ENCODE results near the gene USP32. TPM values are rescaled to one million over a fixed set of nuclear protein-coding genes. Genes with fewer than 3 reads are reported as not detected.

The USP32 gene
- total RNA-seq, 5 donors from 2014 or later (not counting 1 experiment from before 2014, with no cell fraction given): 30.0 to 34.5 (median 31.4) TPM

GRCh38 chr17:60353773-60354172 is 38.2 kb downstream of the USP32 start:
- no peak for ATAC-seq (replicated peaks in 1 of 4)
- Histone ChIP-seq H3K27me3 (replicated peaks in 1 of 2; ENCODE audit: control insufficient read depth in 2 of 2, extremely low read depth in 1 of 2, insufficient read depth in 2 of 2, low read length in 1 of 2) (no peaks in the 10 kb centered on the region), H3K4me3 (ENCODE audit: control insufficient read depth in 1 of 2, extremely low read depth in 1 of 2, low read length in 1 of 2) (no peak overlapping the region), H3K9me3 (no peaks in the 10 kb centered on the region), H3K36me3 (ENCODE audit: control insufficient read depth in 2 of 2, extremely low read depth in 1 of 2, insufficient read depth in 1 of 2, low read length in 1 of 2) (no peaks in the 10 kb centered on the region), H3K27ac (ENCODE audit: low read length) (no peak overlapping the region), H3K4me1 (ENCODE audit: control insufficient read depth in 1 of 2, extremely low read depth in 1 of 2, insufficient read depth in 2 of 2, low read length in 2 of 2) (peaks cover 0 to 8% of the 10 kb centered on the region in 2 experiments)
- no peaks in the 10 kb centered on the region for H3K27me3 Mint-ChIP-seq
- H3K27ac Mint-ChIP-seq: no peak overlapping the region
- WGBS (ENCODE audit: insufficient coverage): no CpG with 5 or more reads among the region's 4 CpGs
- CTCF ChIA-PET: no interaction called here
- peaks cover 12% of the 10 kb centered on the region for H3K36me3 Mint-ChIP-seq
- peaks cover 0 to 6% (median 0%) of the 10 kb centered on the region in 3 donors for H3K9me3 Mint-ChIP-seq
- POLR2A ChIA-PET: interaction anchor here in 1 of 2 donors (0.5 kb wide), 1 partner anchor 899 kb away, joined by 5 read pairs; no protein-coding TSS in a partner anchor
- no peak overlapping the region for H3K4me3 Mint-ChIP-seq
- DNase-seq: no peak
- H3K4me1 Mint-ChIP-seq: peaks cover 24 to 28% (median 27%) of the 10 kb centered on the region in 3 donors

DNA sequence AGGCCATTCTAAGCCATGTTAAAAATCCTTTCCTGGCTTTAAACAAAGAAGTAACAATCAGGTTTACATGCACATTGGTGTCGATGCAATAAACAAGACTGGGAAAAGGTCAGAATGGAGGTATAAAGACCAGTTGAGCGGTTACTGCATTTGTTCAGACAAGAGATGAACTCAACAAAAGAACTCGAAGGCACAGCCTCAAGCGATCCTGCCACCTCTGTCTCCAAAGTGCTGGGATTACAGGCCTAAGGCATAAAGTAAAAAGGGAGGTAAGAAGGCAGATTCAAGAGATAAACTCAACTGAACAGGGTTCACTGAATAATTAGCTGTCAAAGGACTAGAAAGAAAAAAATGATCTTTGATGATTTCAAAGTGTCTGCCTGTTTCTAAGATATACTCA is 39.4 kb downstream of the USP32 start:
- no peak for ATAC-seq (replicated peaks in 1 of 4)
- Histone ChIP-seq H3K27ac (ENCODE audit: low read length) (no peak overlapping the region), H3K36me3 (ENCODE audit: control insufficient read depth in 2 of 2, extremely low read depth in 1 of 2, insufficient read depth in 1 of 2, low read length in 1 of 2) (no peaks in the 10 kb centered on the region), H3K4me1 (ENCODE audit: control insufficient read depth in 1 of 2, extremely low read depth in 1 of 2, insufficient read depth in 2 of 2, low read length in 2 of 2) (peaks cover 0 to 8% of the 10 kb centered on the region in 2 experiments), H3K27me3 (replicated peaks in 1 of 2; ENCODE audit: control insufficient read depth in 2 of 2, extremely low read depth in 1 of 2, insufficient read depth in 2 of 2, low read length in 1 of 2) (no peaks in the 10 kb centered on the region), H3K4me3 (ENCODE audit: control insufficient read depth in 1 of 2, extremely low read depth in 1 of 2, low read length in 1 of 2) (no peak overlapping the region), H3K9me3 (no peaks in the 10 kb centered on the region)
- CTCF ChIA-PET: no interaction called here
- H3K9me3 Mint-ChIP-seq: peaks cover 0 to 6% (median 0%) of the 10 kb centered on the region in 3 donors
- H3K27me3 Mint-ChIP-seq: no peaks in the 10 kb centered on the region
- H3K36me3 Mint-ChIP-seq: peaks cover 12% of the 10 kb centered on the region
- peaks cover 26 to 28% (median 27%) of the 10 kb centered on the region in 3 donors for H3K4me1 Mint-ChIP-seq
- POLR2A ChIA-PET: interaction anchor here in 1 of 2 donors (0.6 kb wide), 1 partner anchor 67 kb away, joined by 6 read pairs; no protein-coding TSS in a partner anchor
- 100% methylated on average over 3 of the region's 4 CpGs for WGBS (ENCODE audit: insufficient coverage)
- no peak for DNase-seq
- H3K4me3 Mint-ChIP-seq: no peak overlapping the region
- H3K27ac Mint-ChIP-seq: no peak overlapping the region

DNA sequence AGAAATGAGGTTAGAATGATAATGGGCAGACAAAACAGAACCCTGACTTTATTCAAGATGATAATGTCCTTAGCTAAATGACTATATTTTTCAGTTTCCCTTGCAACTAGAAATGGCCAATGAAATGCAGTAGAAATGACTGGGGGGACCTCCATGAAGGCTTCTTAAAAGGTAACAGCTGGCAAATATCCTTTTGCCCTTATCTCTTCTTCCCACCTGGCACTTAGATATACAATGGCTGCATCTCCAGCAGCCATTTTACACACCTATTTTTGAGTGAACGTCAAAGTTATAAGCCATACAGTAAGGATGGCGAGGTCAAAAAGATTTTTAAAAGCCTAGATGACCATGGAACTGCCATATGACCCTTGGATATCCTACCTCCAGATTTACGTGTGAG is 39.9 kb downstream of the USP32 start:
- DNase-seq (no peak), ATAC-seq (replicated peaks in 1 of 4) (no peak)
- peaks cover 0 to 6% (median 0%) of the 10 kb centered on the region in 3 donors for H3K9me3 Mint-ChIP-seq
- H3K9me3 ChIP-seq: no peaks in the 10 kb centered on the region
- no peak overlapping the region for H3K27ac ChIP-seq (ENCODE audit: low read length)
- no peaks in the 10 kb centered on the region for H3K27me3 ChIP-seq (replicated peaks in 1 of 2; ENCODE audit: control insufficient read depth in 2 of 2, extremely low read depth in 1 of 2, insufficient read depth in 2 of 2, low read length in 1 of 2)
- ChIA-PET POLR2A (no interaction called here), CTCF (no interaction called here)
- no peak overlapping the region for H3K4me3 Mint-ChIP-seq
- no peak overlapping the region for H3K27ac Mint-ChIP-seq
- no peak overlapping the region for H3K4me3 ChIP-seq (ENCODE audit: control insufficient read depth in 1 of 2, extremely low read depth in 1 of 2, low read length in 1 of 2)
- peaks cover 25 to 28% (median 27%) of the 10 kb centered on the region in 3 donors for H3K4me1 Mint-ChIP-seq
- peaks cover 12% of the 10 kb centered on the region for H3K36me3 Mint-ChIP-seq
- no peaks in the 10 kb centered on the region for H3K27me3 Mint-ChIP-seq
- peaks cover 0 to 8% of the 10 kb centered on the region in 2 experiments for H3K4me1 ChIP-seq (ENCODE audit: control insufficient read depth in 1 of 2, extremely low read depth in 1 of 2, insufficient read depth in 2 of 2, low read length in 2 of 2)
- WGBS (ENCODE audit: insufficient coverage): no CpG with 5 or more reads among the region's 3 CpGs
- no peaks in the 10 kb centered on the region for H3K36me3 ChIP-seq (ENCODE audit: control insufficient read depth in 2 of 2, extremely low read depth in 1 of 2, insufficient read depth in 1 of 2, low read length in 1 of 2)

- WGBS (ENCODE audit: insufficient coverage): 100% methylated on average over 3 of the region's 11 CpGs
- Histone ChIP-seq H3K4me3 (ENCODE audit: control insufficient read depth in 1 of 2, extremely low read depth in 1 of 2, low read length in 1 of 2) (no peak overlapping the region), H3K27me3 (replicated peaks in 1 of 2; ENCODE audit: control insufficient read depth in 2 of 2, extremely low read depth in 1 of 2, insufficient read depth in 2 of 2, low read length in 1 of 2) (no peaks in the 10 kb centered on the region), H3K27ac (ENCODE audit: low read length) (no peak overlapping the region), H3K4me1 (ENCODE audit: control insufficient read depth in 1 of 2, extremely low read depth in 1 of 2, insufficient read depth in 2 of 2, low read length in 2 of 2) (peaks cover 0 to 8% of the 10 kb centered on the region in 2 experiments), H3K36me3 (ENCODE audit: control insufficient read depth in 2 of 2, extremely low read depth in 1 of 2, insufficient read depth in 1 of 2, low read length in 1 of 2) (no peaks in the 10 kb centered on the region), H3K9me3 (no peaks in the 10 kb centered on the region)
- ATAC-seq (replicated peaks in 1 of 4): no peak
- Mint-ChIP-seq H3K4me1 (peaks cover 20 to 28% (median 22%) of the 10 kb centered on the region in 3 donors), H3K4me3 (no peak overlapping the region), H3K27ac (no peak overlapping the region), H3K9me3 (peaks cover 0 to 1% (median 0%) of the 10 kb centered on the region in 3 donors), H3K36me3 (peaks cover 3% of the 10 kb centered on the region), H3K27me3 (no peaks in the 10 kb centered on the region)
- POLR2A ChIA-PET: no interaction called here
- CTCF ChIA-PET: interaction anchor here in 1 of 2 donors (0.6 kb wide), 1 partner anchor 85 kb away, joined by 3 read pairs; no protein-coding TSS in a partner anchor
- no peak for DNase-seq
Measured at GRCh38 chr17:60351012-60351695, 40.8 kb downstream of the USP32 start.

GRCh38 chr17:60348616-60349015 is 43.3 kb downstream of the USP32 start:
- no peaks in the 10 kb centered on the region for H3K27me3 Mint-ChIP-seq
- no peak overlapping the region for H3K27ac Mint-ChIP-seq
- no peaks in the 10 kb centered on the region for H3K27me3 ChIP-seq (replicated peaks in 1 of 2; ENCODE audit: control insufficient read depth in 2 of 2, extremely low read depth in 1 of 2, insufficient read depth in 2 of 2, low read length in 1 of 2)
- no peak overlapping the region for H3K27ac ChIP-seq (ENCODE audit: low read length)
- H3K4me3 ChIP-seq (ENCODE audit: control insufficient read depth in 1 of 2, extremely low read depth in 1 of 2, low read length in 1 of 2): no peak overlapping the region
- no peaks in the 10 kb centered on the region for H3K4me1 ChIP-seq (ENCODE audit: control insufficient read depth in 1 of 2, extremely low read depth in 1 of 2, insufficient read depth in 2 of 2, low read length in 2 of 2)
- H3K9me3 ChIP-seq: no peaks in the 10 kb centered on the region
- H3K36me3 ChIP-seq (ENCODE audit: control insufficient read depth in 2 of 2, extremely low read depth in 1 of 2, insufficient read depth in 1 of 2, low read length in 1 of 2): peaks cover 0 to 6% of the 10 kb centered on the region in 2 donors
- peaks cover 6 to 16% (median 6%) of the 10 kb centered on the region in 3 donors for H3K4me1 Mint-ChIP-seq
- DNase-seq (no peak), ATAC-seq (replicated peaks in 1 of 4) (no peak)
- H3K9me3 Mint-ChIP-seq: no peaks in the 10 kb centered on the region
- ChIA-PET POLR2A (interaction anchor here in 1 of 2 donors (0.7 kb wide), 1 partner anchor 116 kb away, joined by 3 read pairs; no protein-coding TSS in a partner anchor), CTCF (no interaction called here)
- no peak overlapping the region for H3K4me3 Mint-ChIP-seq
- H3K36me3 Mint-ChIP-seq: peaks cover 7% of the 10 kb centered on the region
- WGBS (ENCODE audit: insufficient coverage): 100% methylated on average over 2 of the region's 5 CpGs

- Histone ChIP-seq H3K9me3 (no peaks in the 10 kb centered on the region), H3K36me3 (ENCODE audit: control insufficient read depth in 2 of 2, extremely low read depth in 1 of 2, insufficient read depth in 1 of 2, low read length in 1 of 2) (peaks cover 0 to 9% of the 10 kb centered on the region in 2 donors), H3K27ac (ENCODE audit: low read length) (no peak overlapping the region), H3K4me1 (ENCODE audit: control insufficient read depth in 1 of 2, extremely low read depth in 1 of 2, insufficient read depth in 2 of 2, low read length in 2 of 2) (peaks cover 0 to 4% of the 10 kb centered on the region in 2 experiments), H3K4me3 (ENCODE audit: control insufficient read depth in 1 of 2, extremely low read depth in 1 of 2, low read length in 1 of 2) (no peak overlapping the region), H3K27me3 (replicated peaks in 1 of 2; ENCODE audit: control insufficient read depth in 2 of 2, extremely low read depth in 1 of 2, insufficient read depth in 2 of 2, low read length in 1 of 2) (no peaks in the 10 kb centered on the region)
- ATAC-seq (replicated peaks in 1 of 4): no peak
- H3K4me3 Mint-ChIP-seq: no peak overlapping the region
- DNase-seq: no peak
- H3K27me3 Mint-ChIP-seq: no peaks in the 10 kb centered on the region
- H3K27ac Mint-ChIP-seq: no peak overlapping the region
- ChIA-PET CTCF (no interaction called here), POLR2A (interaction anchor here in 1 of 2 donors (0.6 kb wide), 1 partner anchor 89 kb away, joined by 3 read pairs; no protein-coding TSS in a partner anchor)
- peaks cover 39% of the 10 kb centered on the region for H3K36me3 Mint-ChIP-seq
- WGBS (ENCODE audit: insufficient coverage): no CpG with 5 or more reads among the region's 3 CpGs
- H3K9me3 Mint-ChIP-seq: no peaks in the 10 kb centered on the region
- H3K4me1 Mint-ChIP-seq: peaks cover 17 to 27% (median 19%) of the 10 kb centered on the region in 3 donors
Measured at GRCh38 chr17:60345233-60345632, 46.7 kb downstream of the USP32 start.
